PC-3 (cell line): ENCODE measurements around the gene HK1.

Experiments
- EZH2 ChIP-seq: fragments of 300-600 bp; sonication (generic); IDR thresholded peaks from one replicate; pipeline ENCODE4 v1.6.1; 2017; ENCODE audit warnings: antibody characterized with exemption, mild to moderate bottlenecking, low read length; ENCODE audit not compliant: unreplicated experiment
- TF ChIP-seq, protein P1 (sequence below): fragments of 300-600 bp; sonication (generic); conservative IDR thresholded peaks from 2 replicates; pipeline ENCODE4 v1.5.1; 2017; ENCODE audit warnings: antibody characterized with exemption, low read depth, mild to moderate bottlenecking, low read length

DNA sequence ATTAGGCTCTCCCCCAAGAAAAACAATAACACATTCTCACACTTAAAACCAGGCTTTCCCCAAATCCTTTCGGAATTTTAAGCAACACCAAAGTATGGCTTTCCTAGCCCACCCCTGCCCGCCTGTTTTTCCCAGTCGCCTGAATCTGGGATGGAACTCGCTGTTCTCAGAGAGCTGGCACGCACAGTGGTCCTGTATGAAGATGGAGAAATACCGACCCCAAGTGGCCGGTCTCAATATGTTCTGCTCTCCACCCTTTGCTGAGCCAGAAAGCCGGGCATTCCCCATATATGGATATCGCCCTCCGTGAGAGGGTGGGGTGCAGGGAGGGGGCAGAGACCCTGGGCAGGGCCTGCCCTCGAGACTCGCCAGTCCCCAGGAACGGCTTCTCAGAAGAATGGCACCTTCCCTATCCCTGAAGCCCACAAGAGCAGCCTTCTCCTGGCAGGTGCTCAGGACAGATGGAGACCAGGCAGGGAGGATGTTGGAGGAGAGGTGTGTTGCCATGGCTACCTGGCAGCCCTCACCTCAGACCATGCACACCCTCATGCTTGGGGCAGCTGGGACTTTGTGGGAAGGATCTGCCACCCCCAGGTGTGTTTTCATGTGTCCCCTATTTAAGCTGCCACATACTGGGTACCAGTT lies 135.0 kb downstream of the HK1 start:
- TF ChIP-seq, protein P1, sequence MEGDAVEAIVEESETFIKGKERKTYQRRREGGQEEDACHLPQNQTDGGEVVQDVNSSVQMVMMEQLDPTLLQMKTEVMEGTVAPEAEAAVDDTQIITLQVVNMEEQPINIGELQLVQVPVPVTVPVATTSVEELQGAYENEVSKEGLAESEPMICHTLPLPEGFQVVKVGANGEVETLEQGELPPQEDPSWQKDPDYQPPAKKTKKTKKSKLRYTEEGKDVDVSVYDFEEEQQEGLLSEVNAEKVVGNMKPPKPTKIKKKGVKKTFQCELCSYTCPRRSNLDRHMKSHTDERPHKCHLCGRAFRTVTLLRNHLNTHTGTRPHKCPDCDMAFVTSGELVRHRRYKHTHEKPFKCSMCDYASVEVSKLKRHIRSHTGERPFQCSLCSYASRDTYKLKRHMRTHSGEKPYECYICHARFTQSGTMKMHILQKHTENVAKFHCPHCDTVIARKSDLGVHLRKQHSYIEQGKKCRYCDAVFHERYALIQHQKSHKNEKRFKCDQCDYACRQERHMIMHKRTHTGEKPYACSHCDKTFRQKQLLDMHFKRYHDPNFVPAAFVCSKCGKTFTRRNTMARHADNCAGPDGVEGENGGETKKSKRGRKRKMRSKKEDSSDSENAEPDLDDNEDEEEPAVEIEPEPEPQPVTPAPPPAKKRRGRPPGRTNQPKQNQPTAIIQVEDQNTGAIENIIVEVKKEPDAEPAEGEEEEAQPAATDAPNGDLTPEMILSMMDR = peak; percentile 86
- no peak for TF ChIP-seq EZH2
